Neural crest cell (in vitro differentiated cells): ENCODE results near the gene PEAK3. TPM values are rescaled to one million over a fixed set of nuclear protein-coding genes. Genes with fewer than 3 reads are reported as not detected.
A peak's percentile ranks its signal among the peaks of the same experiment; 100 is the strongest.

Experiments used
- DNase-seq: peaks from one replicate; pipeline ENCODE4 v3.0.0; 2021; ENCODE audit warnings: low read depth, mixed read lengths, low spot score
- H3K27ac Mint-ChIP-seq: one replicate; pipeline ENCODE4 v1.8.0; 2021; ENCODE audit warnings: mild to moderate bottlenecking, mixed read lengths; ENCODE audit not compliant: unreplicated experiment
- H3K27me3 Mint-ChIP-seq: 2 replicates; pipeline ENCODE4 v1.8.0; 2021; ENCODE audit warnings: low read depth, mild to moderate bottlenecking, mixed read lengths
- H3K36me3 Mint-ChIP-seq: 2 replicates; pipeline ENCODE4 v1.8.0; 2021; ENCODE audit warnings: low read depth, mild to moderate bottlenecking, mixed read lengths
- H3K4me1 Mint-ChIP-seq: 2 replicates; pipeline ENCODE4 v1.8.0; 2021; ENCODE audit warnings: mixed read lengths
- H3K4me3 Mint-ChIP-seq: one replicate; pipeline ENCODE4 v1.8.0; 2021; ENCODE audit warnings: mild to moderate bottlenecking, mixed read lengths
- H3K9me3 Mint-ChIP-seq: 2 replicates; pipeline ENCODE4 v1.8.0; 2021; ENCODE audit warnings: mixed read lengths
- CTCF ChIP-seq: fragments of 200-600 bp; sonication (generic); conservative IDR thresholded peaks from 2 replicates; pipeline ENCODE4 v1.5.0; 2021; ENCODE audit warnings: antibody characterized with exemption, mild to moderate bottlenecking
- total RNA-seq: library from RNA; stranded (reverse); gene quantifications from 2 replicates; pipeline ENCODE4 v1.2.1, GENCODE V29; 2021

PEAK3 gene
- total RNA-seq, 1 donor from 2014 or later: not detected

- DNase-seq: no peak
- Mint-ChIP-seq H3K4me3 (no peak overlapping the region), H3K27ac (no peak overlapping the region), H3K9me3 (no peaks in the 10 kb centered on the region), H3K36me3 (no peaks in the 10 kb centered on the region), H3K27me3 (peaks cover 13% of the 10 kb centered on the region), H3K4me1 (peaks cover 5% of the 10 kb centered on the region)
- TF ChIP-seq CTCF: no peak
These were observed 30.6 kb downstream of the PEAK3 start for GRCh38 chr19:2251106-2252054.

GRCh38 chr19:2250766-2251105 is 31.2 kb downstream of the PEAK3 start:
- Mint-ChIP-seq H3K27ac (no peak overlapping the region), H3K36me3 (no peaks in the 10 kb centered on the region), H3K4me1 (peaks cover 5% of the 10 kb centered on the region), H3K27me3 (peaks cover 13% of the 10 kb centered on the region), H3K4me3 (no peak overlapping the region), H3K9me3 (no peaks in the 10 kb centered on the region)
- DNase-seq: no peak
- TF ChIP-seq CTCF: no peak

GRCh38 chr19:2249880-2250765 is 31.9 kb downstream of the PEAK3 start:
- H3K4me1 Mint-ChIP-seq: peaks cover 5% of the 10 kb centered on the region
- H3K36me3 Mint-ChIP-seq: no peaks in the 10 kb centered on the region
- no peak for DNase-seq
- H3K27me3 Mint-ChIP-seq: peaks cover 13% of the 10 kb centered on the region
- TF ChIP-seq CTCF: no peak
- H3K9me3 Mint-ChIP-seq: no peaks in the 10 kb centered on the region
- no peak overlapping the region for H3K27ac Mint-ChIP-seq
- peak overlapping the region; percentile 47 for H3K4me3 Mint-ChIP-seq

- no peak for DNase-seq
- peaks cover 4% of the 10 kb centered on the region for H3K36me3 Mint-ChIP-seq
- H3K4me3 Mint-ChIP-seq: peak within 1 kb of the TSS; percentile 47
- peaks cover 13% of the 10 kb centered on the region for H3K27me3 Mint-ChIP-seq
- H3K27ac Mint-ChIP-seq: no peak within 1 kb of the TSS
- no peaks in the 10 kb centered on the region for H3K9me3 Mint-ChIP-seq
- peaks cover 5% of the 10 kb centered on the region for H3K4me1 Mint-ChIP-seq
- no peak for TF ChIP-seq CTCF
These were observed 32.7 kb downstream of the PEAK3 start, which contains the start of gene AMH for GRCh38 chr19:2249010-2249866. TSS of gene AMH (plus strand) at chr19:2249323. CDS start at chr19:2249333, 10 bp downstream.
